Cerebellar cortex (tissue), 1 donor: ENCODE results near the gene CSPG4.
"Not testable (repeated sequence)": the region's sequence is repeated elsewhere in the genome, so short reads cannot be mapped to it uniquely, and the experiment has no call there.

ENCODE experiments used
- DNase-seq: peaks from one replicate; pipeline ENCODE4 v3.0.0-alpha.2; 2015; ENCODE audit warnings: low spot score

CSPG4 gene

GRCh38 chr15:75738014-75738646, 25.5 kb upstream of the CSPG4 start:
- no peak for DNase-seq

GRCh38 chr15:75737116-75738013, 24.7 kb upstream of the CSPG4 start:
- DNase-seq = not testable (repeated sequence)

DNA sequence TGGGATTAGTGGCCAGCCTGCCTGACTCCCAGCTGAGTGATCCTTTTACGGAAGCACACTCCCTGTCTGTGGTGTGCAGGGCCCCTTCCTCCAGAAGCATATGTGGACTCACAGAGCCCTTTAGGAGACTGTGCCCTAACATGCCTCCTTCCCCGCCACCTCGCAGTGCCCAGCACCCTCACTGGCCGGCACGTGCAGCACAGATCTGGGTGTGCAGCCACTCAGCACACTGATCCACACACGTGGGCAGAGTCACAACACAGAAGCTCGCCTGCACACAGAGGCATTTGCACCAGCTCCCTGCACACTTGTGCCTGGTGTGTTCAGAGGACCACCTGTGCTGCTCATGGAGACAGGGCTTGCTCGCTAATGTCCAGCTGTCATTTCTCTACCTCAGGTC, 23.6 kb upstream of the CSPG4 start:
- DNase-seq = no peak

- not testable (repeated sequence) for DNase-seq
These were observed 22.5 kb upstream of the CSPG4 start for GRCh38 chr15:75734861-75735760.

- DNase-seq = no peak
These were observed 21.4 kb upstream of the CSPG4 start for GRCh38 chr15:75733761-75734651.

- DNase-seq = peak; percentile 87
These were observed 20.3 kb upstream of the CSPG4 start for GRCh38 chr15:75732809-75733451.

DNA sequence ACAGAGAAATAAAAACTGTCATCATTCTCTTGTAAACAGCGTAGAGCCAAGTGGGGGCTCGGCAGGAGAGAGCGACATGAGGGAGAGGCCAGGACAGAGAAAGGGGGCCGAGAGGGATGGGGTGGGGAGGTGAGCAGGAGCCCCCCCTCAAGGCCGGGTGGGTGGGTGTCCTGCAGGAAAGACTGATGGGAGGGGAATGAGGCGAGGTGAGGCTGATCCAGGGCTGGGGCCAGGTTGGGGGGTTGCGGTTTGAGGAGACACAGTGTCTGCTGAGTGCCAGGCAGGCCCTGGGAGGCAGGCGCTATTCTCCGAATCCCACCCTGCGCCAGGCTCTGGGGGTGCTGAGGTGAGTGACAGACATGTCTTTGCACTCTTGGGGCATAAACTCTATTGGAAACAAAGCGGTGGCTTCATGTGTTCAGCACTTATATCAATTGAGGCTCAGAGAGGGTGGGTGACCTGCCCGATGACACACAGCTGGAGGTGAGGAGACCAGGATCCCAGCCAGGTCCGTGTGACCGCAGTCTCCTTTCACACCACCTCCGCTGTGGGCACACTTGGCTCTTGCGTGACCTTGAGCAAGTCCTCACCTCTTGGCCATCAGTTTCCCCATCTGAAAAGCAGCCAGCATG, 19.6 kb upstream of the CSPG4 start:
- no peak for DNase-seq

DNA sequence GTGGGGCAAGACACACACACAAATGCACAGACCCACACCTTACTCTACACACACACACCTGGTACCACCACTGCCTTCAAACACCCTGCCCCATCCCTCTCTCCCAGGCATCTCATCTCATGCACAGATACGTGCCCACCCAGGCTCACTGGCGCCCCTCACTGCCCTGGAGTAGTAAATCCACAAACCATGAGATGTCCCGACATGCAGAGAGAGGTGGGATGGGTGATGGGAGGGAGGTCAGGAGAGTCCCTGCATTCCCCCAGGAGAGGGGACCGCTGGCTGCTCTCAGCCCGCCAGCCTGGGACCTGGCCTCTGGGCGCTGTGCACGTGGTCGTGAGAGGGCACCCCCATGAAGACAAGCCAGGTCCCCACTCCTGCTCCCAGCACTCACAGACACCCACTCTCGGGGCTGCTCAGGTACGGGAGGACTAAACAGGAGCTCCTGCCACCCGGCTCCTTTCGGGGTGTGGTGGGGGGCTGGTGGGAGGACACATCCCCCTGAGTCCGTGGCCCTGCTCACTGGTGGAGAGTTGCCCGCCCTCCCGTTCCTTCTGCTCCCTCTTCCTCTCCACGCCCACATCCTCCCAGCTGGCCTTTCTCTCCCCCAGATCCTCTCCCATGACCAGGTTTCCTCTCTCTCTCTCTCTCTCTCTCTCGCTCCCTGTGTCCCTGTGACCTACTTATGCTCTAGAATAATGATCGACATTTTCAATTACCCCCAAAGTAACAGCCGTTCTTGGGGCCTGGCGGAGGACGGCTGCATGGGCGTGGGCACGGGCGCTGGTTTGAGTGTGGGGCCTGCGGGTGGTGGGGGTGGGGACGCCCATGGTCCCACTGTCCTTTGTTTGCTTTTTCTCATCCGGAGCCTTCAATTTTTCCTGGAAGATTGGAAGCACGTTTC, 18.9 kb upstream of the CSPG4 start:
- DNase-seq = peak; percentile 67

GRCh38 chr15:75730376-75731247, 18.0 kb upstream of the CSPG4 start:
- not testable (repeated sequence) for DNase-seq

GRCh38 chr15:75729326-75730069, 16.9 kb upstream of the CSPG4 start:
- no peak for DNase-seq

DNA sequence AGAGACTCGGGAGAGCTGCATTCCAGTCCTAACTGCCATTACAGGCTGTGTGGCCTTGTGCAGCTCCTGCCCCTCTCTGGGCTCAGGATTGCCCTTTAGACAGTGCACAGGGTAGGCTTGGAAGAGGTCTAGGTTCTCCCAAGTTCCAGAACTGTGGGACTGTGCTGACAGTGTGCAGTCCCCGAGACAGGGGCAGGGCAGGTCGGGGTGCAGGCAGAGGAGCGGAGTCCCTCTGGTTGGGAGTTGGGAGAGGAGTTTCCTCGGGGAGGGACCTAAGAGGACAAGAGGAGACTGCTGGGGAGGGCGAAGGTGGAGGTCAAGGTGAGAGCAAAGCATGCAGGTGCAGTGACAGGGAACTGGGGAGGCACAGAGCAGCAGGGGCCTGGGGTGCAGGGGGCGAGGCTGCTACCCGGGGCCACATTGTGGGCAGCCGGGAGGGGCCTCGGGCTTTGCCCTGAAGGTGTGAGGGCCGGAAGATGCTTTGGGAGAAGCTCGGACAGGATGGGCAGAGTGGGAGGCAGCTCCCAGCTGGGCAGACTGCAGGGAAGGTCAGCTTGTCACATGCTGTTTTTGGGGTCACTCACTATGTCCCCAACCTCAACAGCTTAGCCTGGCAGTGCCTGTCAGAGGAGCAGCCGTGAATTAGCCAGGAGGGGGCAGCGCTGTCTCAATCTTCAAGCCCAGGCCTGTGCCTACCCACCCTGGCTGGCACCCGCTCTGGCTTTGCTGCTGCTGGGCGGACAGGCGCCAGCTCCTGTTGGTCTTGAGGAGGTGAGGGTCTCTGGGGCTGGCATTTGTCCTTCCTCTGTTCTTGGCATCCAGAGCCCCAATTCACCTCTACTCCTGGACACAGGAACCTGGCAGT, 15.4 kb upstream of the CSPG4 start:
- peak; percentile 64 for DNase-seq

- DNase-seq = no peak
These were observed 14.4 kb upstream of the CSPG4 start for GRCh38 chr15:75727031-75727531.

- DNase-seq = no peak
These were observed 13.3 kb upstream of the CSPG4 start for GRCh38 chr15:75725719-75726607.

DNA sequence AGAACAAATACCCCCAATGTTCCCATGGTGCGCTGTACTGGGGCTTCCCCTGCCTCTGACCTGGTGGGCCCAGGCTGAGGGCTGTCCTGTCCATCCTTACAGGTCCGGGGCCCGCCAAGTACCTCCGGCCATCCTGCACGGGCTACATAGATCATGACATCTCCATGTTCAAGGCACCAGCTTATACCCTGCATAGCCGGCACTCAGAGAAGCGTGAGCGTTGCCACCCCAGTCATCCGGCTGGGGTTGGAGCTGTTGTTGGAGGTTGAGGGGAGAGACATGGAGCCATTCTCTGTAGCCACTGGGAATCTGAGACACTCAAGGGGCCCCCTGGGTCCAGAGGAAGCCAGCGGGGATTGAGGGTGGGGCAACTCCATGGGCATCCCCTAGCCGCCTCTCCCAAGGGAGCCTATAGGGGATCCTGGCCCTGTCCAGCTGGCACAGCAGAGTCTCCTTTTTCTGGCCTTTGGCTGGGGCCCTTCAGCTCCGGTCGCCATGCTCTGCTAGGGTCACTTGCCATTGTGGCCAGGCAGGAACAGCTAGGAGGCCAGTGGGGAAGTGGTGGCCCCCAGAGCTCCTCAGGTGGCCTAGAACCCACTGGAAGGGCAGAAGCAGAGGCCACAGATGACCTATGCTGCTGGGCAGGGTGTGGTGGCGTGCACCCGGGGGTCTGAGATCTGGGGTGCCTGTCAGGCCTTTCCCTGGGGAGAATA, 12.5 kb upstream of the CSPG4 start:
- no peak for DNase-seq
